D721Med (cell line): ENCODE measurements around the gene UACA.

Experiments
- DNase-seq: peaks from one replicate; pipeline ENCODE4 v3.0.0; 2011; ENCODE audit warnings: low spot score; ENCODE audit not compliant: insufficient read length
- FAIRE-seq: peaks from 2 replicates; lab custom pipeline; 2011; peaks lifted over from hg19 to GRCh38; lab: Jason Lieb, UNC
- TF ChIP-seq, protein P1 (sequence below): IDR thresholded peaks from 2 replicates; pipeline ENCODE4 v1.5.1; 2012; ENCODE audit warnings: mild to moderate bottlenecking, control low read depth; ENCODE audit not compliant: insufficient read depth; ENCODE audit errors: missing control alignments

The UACA gene

DNA sequence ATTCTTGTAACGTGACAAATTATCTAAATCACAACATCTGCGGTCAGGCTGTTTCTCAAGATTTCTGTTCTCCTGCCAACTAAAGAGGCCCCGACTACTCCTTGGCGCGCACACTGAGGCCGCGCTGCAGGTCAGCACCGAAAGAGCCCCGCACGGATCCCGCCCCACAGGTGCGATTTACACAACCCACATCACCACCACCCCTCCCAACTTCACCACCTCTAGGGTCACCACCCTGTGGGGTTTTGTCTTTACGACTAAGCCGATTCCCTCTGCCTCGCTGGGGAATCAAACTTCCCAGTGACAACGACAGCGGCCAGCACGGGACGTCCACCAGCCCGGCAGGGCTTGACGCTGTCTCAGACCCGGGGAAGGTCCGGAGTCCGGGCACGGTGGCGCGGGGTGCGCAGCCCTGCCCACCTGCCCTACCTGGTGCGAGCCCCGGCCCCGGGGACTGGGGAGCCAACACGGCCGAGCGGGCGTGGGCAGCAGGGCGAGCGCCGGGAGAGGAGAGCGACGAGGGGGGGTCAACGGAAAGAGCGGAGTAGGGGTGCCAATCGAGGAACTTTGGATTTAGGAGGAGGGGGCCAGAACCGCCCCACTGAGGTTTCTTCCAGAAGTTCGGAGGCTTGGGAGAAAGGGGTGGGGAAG is 764 bp downstream of the UACA start:
- TF ChIP-seq, protein P1, sequence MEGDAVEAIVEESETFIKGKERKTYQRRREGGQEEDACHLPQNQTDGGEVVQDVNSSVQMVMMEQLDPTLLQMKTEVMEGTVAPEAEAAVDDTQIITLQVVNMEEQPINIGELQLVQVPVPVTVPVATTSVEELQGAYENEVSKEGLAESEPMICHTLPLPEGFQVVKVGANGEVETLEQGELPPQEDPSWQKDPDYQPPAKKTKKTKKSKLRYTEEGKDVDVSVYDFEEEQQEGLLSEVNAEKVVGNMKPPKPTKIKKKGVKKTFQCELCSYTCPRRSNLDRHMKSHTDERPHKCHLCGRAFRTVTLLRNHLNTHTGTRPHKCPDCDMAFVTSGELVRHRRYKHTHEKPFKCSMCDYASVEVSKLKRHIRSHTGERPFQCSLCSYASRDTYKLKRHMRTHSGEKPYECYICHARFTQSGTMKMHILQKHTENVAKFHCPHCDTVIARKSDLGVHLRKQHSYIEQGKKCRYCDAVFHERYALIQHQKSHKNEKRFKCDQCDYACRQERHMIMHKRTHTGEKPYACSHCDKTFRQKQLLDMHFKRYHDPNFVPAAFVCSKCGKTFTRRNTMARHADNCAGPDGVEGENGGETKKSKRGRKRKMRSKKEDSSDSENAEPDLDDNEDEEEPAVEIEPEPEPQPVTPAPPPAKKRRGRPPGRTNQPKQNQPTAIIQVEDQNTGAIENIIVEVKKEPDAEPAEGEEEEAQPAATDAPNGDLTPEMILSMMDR = no peak
- no peak for FAIRE-seq
- DNase-seq = no peak

DNA sequence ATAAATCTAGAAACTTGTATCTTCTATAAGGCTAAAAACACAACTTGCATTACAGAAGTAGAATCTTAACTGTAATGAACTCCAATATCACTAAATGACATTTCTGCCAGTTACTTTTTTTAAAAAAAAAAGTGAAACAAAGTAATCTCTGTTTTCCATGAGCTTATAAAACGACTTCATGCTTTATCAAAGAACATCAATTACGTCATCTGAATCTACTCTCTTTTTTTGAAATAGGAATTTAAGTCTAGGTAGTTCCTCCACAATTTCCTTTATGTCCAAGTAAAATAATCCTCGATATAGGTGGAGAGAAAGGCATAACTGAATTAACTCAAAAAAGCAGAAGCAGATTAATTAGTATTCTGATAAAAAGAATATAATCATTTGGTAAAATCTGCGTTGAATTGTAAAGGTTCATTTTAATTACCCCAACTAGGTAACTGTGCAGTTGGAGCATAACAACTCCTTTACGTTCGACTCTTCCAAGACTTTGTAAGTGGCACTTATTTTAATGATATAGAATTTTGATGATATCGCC is 1.4 kb downstream of the UACA start:
- TF ChIP-seq, protein P1 = no peak
- FAIRE-seq (no peak), DNase-seq (no peak)

DNA sequence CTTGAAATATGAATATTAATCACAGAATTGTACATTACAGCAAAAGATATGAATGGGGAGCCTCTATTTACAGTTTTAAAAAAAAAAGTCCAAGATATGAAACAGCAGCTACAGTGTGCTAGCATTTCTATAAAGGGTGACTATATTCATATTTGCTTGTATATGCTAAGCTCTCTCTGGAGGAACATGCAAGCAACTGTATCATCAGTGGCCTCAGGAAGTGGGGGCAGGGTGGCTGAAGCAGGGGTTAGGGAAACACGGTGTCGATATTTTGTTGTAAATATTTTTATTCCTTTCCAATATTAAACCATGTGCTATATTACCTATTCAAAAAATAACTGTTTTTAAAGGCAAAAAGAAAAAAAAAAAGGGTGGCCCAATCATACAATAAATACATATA is 2.3 kb downstream of the UACA start:
- no peak for DNase-seq
- no peak for FAIRE-seq
- TF ChIP-seq, protein P1 = no peak

DNA sequence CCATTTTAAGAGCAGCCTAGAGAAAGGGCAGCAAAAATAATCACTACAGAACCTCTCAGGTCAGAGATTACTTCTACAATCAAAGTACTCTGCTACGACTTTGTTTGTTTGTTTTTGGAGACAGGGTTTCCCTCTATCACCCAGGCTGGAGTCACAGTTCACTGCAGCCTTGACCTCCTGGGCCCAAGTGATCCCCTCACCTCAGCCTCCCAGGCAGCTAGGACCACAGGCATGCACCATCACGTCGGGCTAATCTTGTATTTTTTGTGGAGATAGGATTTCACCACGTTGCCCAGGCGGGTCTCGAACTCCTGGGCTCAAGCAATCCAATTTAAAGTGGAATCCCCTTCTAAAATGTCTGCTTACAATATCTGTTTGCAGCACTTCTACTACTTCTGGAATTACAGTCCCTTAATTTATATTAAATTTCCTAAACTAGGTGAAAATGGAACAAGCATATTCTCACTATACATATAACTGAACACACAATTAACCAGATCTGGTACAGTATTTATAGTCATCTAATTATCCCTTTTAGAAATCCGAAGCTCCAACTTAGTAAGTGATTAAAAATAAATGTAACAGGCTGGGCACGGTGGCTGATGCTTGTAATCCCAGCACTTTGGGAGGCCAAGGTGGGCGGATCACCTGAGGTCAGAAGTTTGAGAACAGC is 4.4 kb downstream of the UACA start:
- no peak for FAIRE-seq
- no peak for DNase-seq
- TF ChIP-seq, protein P1 = no peak

DNA sequence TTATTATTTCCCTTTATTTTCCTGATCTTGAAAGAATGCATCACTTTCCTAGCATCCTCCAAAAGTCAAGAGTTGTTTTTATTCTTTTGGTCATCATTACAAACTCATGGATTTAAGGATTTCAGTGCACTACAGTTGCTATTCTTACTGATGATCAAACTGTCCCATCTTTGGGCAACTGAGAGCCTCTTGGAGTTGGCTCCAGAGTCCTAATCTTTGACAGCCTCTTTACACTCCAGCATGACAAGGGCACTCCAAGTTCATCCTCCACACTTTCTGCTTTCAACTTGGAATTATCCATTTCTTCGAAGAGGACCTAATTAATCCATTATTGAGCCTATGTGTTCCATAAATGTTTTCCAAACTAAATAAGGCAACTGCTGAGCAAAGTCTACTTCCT is 5.7 kb downstream of the UACA start:
- DNase-seq = no peak
- TF ChIP-seq, protein P1 = no peak
- FAIRE-seq = no peak

DNA sequence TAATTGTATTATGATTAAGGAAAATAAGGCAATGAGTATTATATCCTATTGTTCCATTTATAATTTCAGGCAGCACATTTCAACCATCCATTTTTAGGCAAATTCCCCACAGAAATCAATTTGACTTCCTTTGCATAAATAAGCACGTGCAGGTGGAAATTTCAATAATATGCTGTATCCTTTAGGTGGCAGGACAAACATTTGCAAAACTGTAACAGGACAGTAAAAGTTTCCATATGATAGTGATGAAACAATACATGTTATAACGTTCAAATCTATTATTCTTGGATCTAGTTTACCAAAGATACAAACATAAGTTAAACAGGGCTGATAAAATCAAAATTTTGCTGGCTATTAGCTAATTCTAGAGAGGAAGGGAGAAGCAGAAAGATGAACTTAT is 8.5 kb downstream of the UACA start:
- DNase-seq = no peak
- TF ChIP-seq, protein P1 = no peak
- no peak for FAIRE-seq
